HG02938 (cell line): ENCODE results near the gene USP49.
"Not testable (repeated sequence)": the region's sequence is repeated elsewhere in the genome, so short reads cannot be mapped to it uniquely, and the experiment has no call there.

Experiments used
- ATAC-seq: cut with Tn5 transposase; IDR thresholded peaks from one replicate; pipeline ENCODE4 v1.9.1; 2021; ENCODE audit warnings: mild to moderate bottlenecking, moderate library complexity; ENCODE audit not compliant: unreplicated experiment

The USP49 gene

DNA sequence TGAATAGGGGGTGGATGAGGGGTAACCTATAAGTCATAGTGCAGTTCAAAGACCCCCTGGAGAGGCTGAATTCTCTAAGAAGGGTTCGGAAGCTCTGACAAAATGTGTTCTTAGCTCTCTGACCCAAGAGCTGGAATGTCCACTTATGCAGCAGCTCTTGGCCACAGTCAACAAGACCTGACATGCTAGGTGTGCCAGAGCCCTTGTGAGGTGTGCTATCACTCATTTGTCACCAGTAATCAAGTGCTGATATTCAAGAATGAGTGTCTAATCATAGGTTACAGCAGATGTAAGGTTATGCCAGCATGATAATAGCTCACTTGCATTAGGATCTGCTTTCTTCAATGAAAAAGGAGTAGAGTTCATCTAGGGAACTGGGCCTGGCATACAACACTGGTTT lies 79.6 kb downstream of the USP49 start:
- ATAC-seq = no peak

- no peak for ATAC-seq
Observed at GRCh38 chr6:41814629-41815028, 80.5 kb downstream of the USP49 start.

DNA sequence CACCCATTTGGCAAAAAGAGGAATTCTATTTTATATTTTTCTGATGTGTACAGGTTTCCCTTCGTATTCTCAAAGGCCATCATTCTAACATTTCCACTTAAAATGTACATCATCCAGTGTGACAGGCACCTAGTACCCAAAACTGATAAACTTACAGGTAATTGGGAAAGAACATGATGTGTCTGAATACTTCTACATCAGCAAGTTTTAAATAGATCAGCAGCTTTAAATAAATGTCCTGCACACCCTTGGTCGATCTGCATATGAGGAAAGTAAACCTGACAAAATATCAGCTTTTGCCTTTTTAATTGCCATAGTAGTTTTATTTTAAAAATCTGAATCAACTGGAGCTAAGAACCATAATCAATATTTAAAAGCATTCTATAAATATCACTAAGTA lies 81.2 kb downstream of the USP49 start:
- ATAC-seq = no peak

- ATAC-seq = no peak
Observed at GRCh38 chr6:41813469-41813868, 81.7 kb downstream of the USP49 start.

DNA sequence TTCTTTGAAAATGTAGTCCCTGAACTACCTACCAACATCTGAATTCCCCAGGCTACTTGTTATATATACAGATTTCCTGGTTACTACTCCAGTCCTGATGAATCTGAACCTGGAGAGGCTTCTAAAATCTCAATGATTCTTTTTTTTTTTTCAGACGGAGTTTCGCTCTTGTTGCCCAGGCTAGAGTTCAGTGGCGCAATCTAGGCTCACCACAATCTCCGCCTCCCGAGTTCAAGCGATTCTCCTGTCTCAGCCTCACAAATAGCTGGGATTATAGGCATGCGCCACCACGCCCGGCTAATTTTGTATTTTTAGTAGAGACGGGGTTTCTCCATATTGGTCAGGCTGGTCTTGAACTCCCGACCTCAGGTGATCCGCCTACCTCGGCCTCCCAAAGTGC lies 83.2 kb downstream of the USP49 start:
- not testable (repeated sequence) for ATAC-seq

DNA sequence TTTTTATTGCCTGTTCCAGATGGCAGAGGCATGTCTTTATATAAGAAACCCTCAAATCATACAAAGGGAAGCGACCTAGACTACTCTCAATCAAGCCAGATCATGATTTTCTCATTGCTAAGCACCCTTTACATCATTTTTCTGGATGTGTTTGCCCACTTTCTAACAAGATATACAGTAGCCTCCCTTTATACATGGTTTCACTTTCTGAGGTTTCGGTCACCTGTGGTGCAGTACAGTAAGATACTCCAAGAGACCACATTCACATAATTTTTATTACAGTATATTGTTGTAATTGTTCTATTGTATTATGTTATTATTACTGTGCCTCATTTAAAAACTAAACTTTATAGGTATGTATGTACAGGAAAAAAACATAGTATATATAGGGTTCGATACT lies 84.1 kb downstream of the USP49 start:
- no peak for ATAC-seq

DNA sequence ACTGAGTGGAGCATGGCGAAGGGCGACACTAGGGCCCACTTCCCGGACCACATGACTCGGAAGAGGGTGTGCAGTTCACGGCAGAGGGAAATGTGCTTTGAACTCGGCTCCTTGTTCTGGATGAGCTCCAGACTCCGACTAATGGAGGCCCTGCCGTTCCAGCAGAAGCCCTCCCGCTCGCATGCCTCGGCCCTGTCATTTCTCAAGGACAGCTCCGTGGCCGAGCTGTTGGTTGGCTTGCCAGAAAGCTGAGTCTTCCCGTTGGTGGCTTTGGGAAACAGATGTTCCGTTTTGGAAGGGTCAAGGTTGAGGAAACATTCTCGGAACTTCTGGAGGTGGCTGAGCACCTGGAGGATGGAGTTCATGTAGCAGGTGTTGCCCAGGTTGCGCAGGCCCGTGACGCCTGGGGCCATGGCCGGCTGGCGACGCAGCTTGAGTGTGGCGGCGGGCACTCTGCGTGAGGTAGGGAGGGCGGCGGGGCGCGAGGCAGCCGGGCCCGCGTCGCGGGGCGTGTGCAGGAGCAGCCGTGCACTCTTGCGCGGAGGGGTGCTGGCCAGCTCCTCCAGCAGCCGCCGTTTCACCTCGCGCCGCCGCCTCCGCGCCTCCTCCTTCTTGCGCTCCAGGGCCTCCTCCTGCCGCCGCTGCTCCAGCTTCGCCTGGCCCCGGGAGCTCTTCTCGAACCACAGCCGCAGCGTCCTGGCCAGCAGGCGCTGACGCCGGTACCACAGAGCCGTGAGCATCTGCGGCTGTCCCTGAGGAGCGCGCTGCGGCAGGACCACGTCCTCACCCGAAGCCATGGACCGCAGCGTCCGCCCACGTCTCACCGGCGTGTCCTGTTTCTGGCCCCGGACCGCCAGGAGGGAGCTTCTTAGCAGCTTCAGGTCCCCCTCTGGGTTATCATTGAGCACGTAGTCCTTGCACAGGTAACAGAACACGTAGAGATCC lies 89.1 kb downstream of the USP49 start:
- ATAC-seq = no peak

DNA sequence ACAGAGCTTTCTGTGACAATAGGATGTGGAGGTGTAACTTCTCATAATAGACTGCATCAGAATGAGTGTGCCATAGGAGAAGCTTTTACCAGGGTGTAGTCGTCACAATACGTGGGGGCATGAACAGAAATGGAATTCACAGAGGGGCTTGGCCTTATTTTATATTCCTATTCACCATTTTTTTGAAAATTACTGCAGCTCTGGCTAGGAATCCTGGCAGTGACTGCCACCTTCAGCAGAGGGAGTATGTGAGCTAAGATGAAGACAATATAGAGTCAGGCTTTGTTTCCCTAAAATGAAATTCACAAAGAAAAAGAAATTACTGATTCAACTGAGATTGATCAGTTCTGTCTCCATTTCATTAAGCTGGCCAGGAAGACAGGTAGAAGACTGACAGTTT lies 93.8 kb downstream of the USP49 start:
- ATAC-seq = no peak

GRCh38 chr6:41799559-41799911 lies 95.6 kb downstream of the USP49 start:
- no peak for ATAC-seq

- ATAC-seq = no peak
Observed at GRCh38 chr6:41798901-41799558, 96.1 kb downstream of the USP49 start.

GRCh38 chr6:41796474-41796873 lies 98.7 kb downstream of the USP49 start:
- ATAC-seq = no peak

DNA sequence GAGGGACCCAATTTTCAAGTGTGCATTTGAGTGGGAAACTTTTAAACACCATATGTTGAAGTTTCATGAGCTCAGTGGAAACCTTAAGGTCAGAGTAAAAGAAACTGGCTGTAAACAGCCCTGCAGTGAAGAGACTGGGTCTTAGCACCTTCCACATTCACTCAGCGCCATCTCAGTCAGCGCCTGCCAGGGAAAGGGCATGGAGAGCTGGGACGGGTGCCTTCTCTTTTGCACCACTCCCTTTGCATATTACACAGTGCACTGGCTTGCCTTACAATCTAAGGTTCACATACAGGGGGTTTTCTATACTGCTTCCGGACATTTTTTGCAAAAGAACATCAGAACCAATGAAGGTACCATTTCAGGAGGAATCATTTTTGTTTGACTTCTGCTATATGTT lies 103.2 kb downstream of the USP49 start:
- no peak for ATAC-seq

DNA sequence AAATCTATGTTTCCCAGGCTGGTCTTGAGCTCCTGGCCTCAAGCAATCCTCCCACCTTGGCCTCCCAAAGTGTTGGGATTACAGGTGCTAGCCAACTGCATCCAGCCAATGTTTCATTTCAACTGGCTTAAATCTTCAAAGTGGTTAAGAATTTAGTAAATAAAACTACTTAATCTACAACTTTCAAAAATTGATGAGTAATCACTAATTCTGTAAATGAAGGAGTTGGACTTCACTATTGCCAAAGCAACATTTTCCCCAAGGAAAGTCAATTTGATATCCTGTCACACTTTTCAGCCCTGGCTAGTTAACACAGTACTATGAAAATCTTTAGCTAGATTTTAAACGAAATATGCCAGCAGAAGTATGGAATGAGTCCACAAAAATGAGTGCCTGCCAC lies 103.9 kb downstream of the USP49 start:
- ATAC-seq = no peak

GRCh38 chr6:41790045-41790444 lies 105.1 kb downstream of the USP49 start:
- ATAC-seq = no peak

DNA sequence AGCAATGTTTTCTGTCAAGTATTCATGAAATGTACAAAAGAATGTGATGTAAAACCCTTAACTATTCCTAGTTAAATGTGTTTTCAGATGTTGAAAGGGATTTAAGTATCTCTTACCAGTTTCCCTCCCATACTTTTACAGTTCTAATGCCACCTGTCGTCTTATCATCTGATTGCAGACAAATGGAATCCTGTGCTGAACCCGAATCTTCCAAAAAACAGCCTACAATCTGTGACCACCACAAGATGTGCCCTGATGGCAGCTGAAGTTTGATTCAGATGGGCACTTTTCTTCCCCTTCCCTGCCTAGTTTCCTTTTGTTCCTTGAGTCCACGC lies 105.8 kb downstream of the USP49 start:
- no peak for ATAC-seq

- ATAC-seq = peak; percentile 78
Observed at GRCh38 chr6:41787219-41787917, 107.8 kb downstream of the USP49 start, which contains the start of gene TOMM6. TOMM6 (plus strand) TSS chr6:41787694; CDS start chr6:41787698, 4 bp downstream.

- peak; percentile 40 for ATAC-seq
Observed at GRCh38 chr6:41786451-41787218, 108.5 kb downstream of the USP49 start.

DNA sequence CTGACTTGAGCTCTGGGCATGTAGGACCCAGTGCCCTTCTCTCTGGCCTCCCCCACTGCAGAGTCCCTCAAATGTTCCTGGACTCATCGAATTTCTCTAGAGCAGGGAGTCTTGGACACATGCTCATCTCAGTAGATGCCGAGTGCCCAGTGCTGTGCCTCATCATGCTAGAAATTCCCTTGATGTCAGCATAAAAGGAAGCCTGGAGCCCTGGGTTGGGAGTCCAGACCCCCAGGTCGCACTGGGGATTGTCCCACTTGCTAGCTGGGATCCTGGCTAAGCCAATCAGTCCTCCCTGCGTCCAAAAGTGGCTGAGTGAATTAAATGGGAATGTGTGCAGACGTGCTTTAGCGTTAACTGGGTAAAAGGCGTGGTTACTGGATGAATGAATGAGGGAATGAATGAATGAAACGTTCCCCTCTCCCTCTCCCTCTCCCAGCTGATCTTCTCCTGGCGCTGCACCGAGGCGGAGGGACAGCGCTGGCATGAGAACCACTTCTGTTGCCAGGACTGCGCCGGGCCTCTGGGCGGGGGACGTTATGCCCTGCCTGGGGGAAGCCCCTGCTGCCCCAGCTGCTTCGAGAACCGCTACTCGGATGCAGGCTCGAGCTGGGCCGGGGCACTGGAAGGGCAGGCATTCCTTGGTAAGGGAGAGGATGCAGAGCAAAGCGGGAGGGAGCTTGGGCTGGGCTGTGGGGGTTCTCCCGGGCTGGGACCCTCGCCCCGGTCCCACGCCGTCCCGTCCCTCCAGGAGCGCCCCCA lies 109.3 kb downstream of the USP49 start:
- no peak for ATAC-seq

DNA sequence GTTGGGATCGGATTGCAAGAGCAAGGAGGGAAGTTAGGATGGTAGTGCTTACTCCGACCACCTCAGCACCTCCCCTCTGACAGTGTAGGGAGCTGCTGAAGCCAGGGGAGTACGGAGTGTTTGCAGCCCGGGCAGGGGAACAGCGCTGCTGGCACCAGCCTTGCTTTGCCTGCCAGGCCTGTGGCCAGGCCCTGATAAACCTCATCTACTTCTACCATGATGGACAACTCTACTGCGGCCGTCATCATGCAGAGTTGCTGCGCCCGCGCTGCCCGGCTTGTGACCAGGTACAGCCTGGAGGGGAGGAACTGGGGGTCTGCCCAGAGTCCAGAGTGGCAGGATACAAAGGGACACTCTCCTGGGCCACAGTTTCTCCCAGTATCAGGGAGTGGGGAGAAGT lies 109.9 kb downstream of the USP49 start:
- ATAC-seq = no peak

DNA sequence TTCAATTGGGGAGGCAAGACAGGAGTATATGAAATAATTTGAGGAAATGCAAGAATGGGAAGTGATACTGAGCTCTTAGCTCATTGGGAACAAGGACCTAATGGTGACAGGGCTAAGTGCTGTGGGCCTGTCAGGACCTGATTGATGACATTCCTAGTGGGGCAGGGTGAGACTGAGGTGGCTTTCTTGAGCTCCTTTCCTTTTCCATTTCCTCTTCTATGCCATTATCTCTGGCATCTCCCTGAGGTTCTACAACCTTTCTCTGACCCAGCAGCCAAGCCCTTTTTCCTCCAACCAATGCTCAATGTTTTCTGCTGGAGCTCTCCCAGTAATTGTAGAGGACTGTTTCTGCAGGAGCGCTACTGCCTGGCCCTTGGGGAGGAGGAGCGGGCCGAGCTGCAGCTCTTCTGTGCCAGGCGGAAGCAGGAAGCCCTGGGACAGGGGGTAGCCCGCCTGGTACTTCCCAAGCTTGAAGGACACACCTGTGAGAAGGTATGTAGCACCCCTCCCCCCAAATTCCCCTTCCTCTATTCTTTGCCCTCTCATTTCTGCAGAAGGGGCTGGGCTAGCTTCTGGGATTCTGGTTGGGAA lies 110.5 kb downstream of the USP49 start:
- ATAC-seq = no peak
